Measurements from ENCODE around the gene GIPC1. TPM values are rescaled to one million over a fixed set of nuclear protein-coding genes. Genes with fewer than 3 reads are reported as not detected.

GIPC1 gene
- polyA plus RNA-seq, 3 donors, result 4.0 to 6.2 (median 4.8) TPM

GRCh38 chr19:14530005-14530348 is 34.0 kb upstream of the GIPC1 start:
- peaks cover 0 to 2% of the 10 kb centered on the region in 2 donors for H3K36me3 ChIP-seq (replicated peaks in 1 of 2; ENCODE audit: control insufficient read depth in 1 of 2, insufficient read depth in 2 of 2, low read length in 2 of 2)
- H3K9ac ChIP-seq (ENCODE audit: insufficient read depth, low read length, poor library complexity, severe bottlenecking), result peak overlapping the region; percentile 73
- WGBS (ENCODE audit: insufficient coverage), result 1% methylated on average over 17 of the region's 18 CpGs
- DNase-seq, result no peak
- Mint-ChIP-seq H3K36me3 (peaks cover 2 to 7% of the 10 kb centered on the region in 2 donors), H3K4me1 (peaks cover 28% of the 10 kb centered on the region), H3K4me3 (peak overlapping the region; percentile 87 to 94), H3K27ac (peak overlapping the region; percentile 95 to 99 (median 95)), H3K27me3 (ENCODE audit: low read depth in 3 of 3) (no peaks in the 10 kb centered on the region), H3K9me3 (peaks cover 0 to 4% (median 0%) of the 10 kb centered on the region in 7 donors)
- H3K4me2 ChIP-seq (replicated peaks; ENCODE audit: extremely low read depth, low read length, poor library complexity, severe bottlenecking), result peak overlapping the region; percentile 99
- H3K4me1 ChIP-seq (ENCODE audit: control insufficient read depth in 1 of 2, insufficient read depth in 2 of 2, low read length in 2 of 2), result peaks cover 32 to 34% of the 10 kb centered on the region in 2 donors
- TF ChIP-seq, protein P1, sequence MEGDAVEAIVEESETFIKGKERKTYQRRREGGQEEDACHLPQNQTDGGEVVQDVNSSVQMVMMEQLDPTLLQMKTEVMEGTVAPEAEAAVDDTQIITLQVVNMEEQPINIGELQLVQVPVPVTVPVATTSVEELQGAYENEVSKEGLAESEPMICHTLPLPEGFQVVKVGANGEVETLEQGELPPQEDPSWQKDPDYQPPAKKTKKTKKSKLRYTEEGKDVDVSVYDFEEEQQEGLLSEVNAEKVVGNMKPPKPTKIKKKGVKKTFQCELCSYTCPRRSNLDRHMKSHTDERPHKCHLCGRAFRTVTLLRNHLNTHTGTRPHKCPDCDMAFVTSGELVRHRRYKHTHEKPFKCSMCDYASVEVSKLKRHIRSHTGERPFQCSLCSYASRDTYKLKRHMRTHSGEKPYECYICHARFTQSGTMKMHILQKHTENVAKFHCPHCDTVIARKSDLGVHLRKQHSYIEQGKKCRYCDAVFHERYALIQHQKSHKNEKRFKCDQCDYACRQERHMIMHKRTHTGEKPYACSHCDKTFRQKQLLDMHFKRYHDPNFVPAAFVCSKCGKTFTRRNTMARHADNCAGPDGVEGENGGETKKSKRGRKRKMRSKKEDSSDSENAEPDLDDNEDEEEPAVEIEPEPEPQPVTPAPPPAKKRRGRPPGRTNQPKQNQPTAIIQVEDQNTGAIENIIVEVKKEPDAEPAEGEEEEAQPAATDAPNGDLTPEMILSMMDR (IDR thresholded peaks at IDR 0.05), result no peak
- H3K4me3 ChIP-seq (replicated peaks in 1 of 3; ENCODE audit: low read depth in 2 of 3, low read length in 3 of 3), result peak overlapping the region; percentile 52 to 93 (median 88)
- H3K27ac ChIP-seq (ENCODE audit: low read depth in 1 of 2, low read length in 2 of 2), result peak overlapping the region; percentile 77 to 83
- H3K79me2 ChIP-seq (ENCODE audit: insufficient read depth, low read length), result peaks cover 50% of the 10 kb centered on the region
- peak overlapping the region; percentile 87 for H2AFZ ChIP-seq (ENCODE audit: insufficient read depth, low read depth, low read length, poor library complexity, severe bottlenecking)
- no peaks in the 10 kb centered on the region for H3K27me3 ChIP-seq (ENCODE audit: control insufficient read depth in 2 of 2, insufficient read depth in 2 of 2, low read length in 2 of 2)
- H4K20me1 ChIP-seq (ENCODE audit: insufficient read depth, low read length), result no peaks in the 10 kb centered on the region
- no peaks in the 10 kb centered on the region for H3K9me3 ChIP-seq (replicated peaks in 1 of 2; ENCODE audit: control insufficient read depth in 1 of 2, insufficient read depth in 1 of 2, low read length in 2 of 2)
- intact Hi-C loops (cut with micrococcal nuclease), result loop anchor here in 1 of 2 donors (5.0 kb wide), 1 partner anchor 33 kb away; the partner anchor contains the start of gene GIPC1

DNA sequence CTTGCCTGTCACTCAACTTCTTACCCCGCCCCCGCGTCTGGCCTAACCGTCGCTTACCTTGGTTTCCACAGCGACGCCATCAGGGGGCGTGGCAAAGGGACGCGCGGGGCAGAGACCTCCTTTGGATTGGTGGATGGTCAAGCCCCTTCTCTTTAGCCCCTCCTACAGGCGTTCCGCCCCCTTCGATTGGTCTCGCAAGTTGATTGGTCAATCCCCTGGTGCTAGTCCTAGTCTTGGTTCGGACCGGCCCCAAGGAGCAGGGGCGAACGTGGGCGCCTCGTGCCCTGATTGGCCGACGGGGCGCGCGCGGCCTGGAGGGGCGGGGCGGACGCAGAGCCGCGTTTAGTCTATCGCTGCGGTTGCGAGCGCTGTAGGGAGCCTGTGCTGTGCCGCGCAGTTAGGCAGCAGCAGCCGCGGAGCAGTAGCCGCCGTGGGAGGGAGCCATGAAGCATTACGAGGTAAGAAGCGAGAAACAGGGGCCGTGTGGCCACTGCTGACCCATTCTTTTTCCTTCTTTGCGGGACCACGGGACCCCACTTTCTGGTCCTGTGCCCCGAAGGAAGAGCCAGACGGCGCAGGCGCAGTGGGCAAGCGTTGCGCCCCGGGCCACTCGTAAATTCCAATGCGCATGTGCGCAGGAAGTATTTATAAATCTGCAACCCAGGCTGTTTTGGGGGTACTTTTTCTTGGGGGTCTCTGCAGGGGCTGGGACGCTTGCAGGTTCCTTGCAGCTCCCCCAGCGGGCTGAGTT is 33.5 kb upstream of the GIPC1 start, which contains the start of gene TECR:
Gene TECR (plus strand): TSS at position 341 of the 751 bp plus-strand sequence. CDS start 103 bp downstream, at position 444.
- Mint-ChIP-seq H3K27ac (peak within 1 kb of the TSS; percentile 95 to 99 (median 98)), H3K36me3 (peaks cover 2 to 7% of the 10 kb centered on the region in 2 donors), H3K27me3 (ENCODE audit: low read depth in 3 of 3) (no peaks in the 10 kb centered on the region), H3K9me3 (peaks cover 0 to 4% (median 0%) of the 10 kb centered on the region in 7 donors), H3K4me3 (peak within 1 kb of the TSS; percentile 87 to 96), H3K4me1 (peaks cover 28% of the 10 kb centered on the region)
- Histone ChIP-seq H3K27ac (ENCODE audit: low read depth in 1 of 2, low read length in 2 of 2) (peak within 1 kb of the TSS; percentile 78 to 83), H2AFZ (ENCODE audit: insufficient read depth, low read depth, low read length, poor library complexity, severe bottlenecking) (peak within 1 kb of the TSS; percentile 87), H3K9me3 (replicated peaks in 1 of 2; ENCODE audit: control insufficient read depth in 1 of 2, insufficient read depth in 1 of 2, low read length in 2 of 2) (no peaks in the 10 kb centered on the region), H3K79me2 (ENCODE audit: insufficient read depth, low read length) (peaks cover 44% of the 10 kb centered on the region), H3K4me3 (replicated peaks in 1 of 3; ENCODE audit: low read depth in 2 of 3, low read length in 3 of 3) (peak within 1 kb of the TSS; percentile 54 to 93 (median 88)), H4K20me1 (ENCODE audit: insufficient read depth, low read length) (no peaks in the 10 kb centered on the region), H3K4me2 (replicated peaks; ENCODE audit: extremely low read depth, low read length, poor library complexity, severe bottlenecking) (peak within 1 kb of the TSS; percentile 99), H3K36me3 (replicated peaks in 1 of 2; ENCODE audit: control insufficient read depth in 1 of 2, insufficient read depth in 2 of 2, low read length in 2 of 2) (peaks cover 0 to 2% of the 10 kb centered on the region in 2 donors), H3K4me1 (ENCODE audit: control insufficient read depth in 1 of 2, insufficient read depth in 2 of 2, low read length in 2 of 2) (peaks cover 32 to 34% of the 10 kb centered on the region in 2 donors), H3K9ac (ENCODE audit: insufficient read depth, low read length, poor library complexity, severe bottlenecking) (peak within 1 kb of the TSS; percentile 73), H3K27me3 (ENCODE audit: control insufficient read depth in 2 of 2, insufficient read depth in 2 of 2, low read length in 2 of 2) (no peaks in the 10 kb centered on the region)
- intact Hi-C loops (cut with micrococcal nuclease), result loop anchor here in 1 of 2 donors (5.0 kb wide), 1 partner anchor 32 kb away; the partner anchor contains the start of gene GIPC1
- TF ChIP-seq, protein P1 (IDR thresholded peaks at IDR 0.05), result no peak
- WGBS (ENCODE audit: insufficient coverage), result under 1% methylated on average over 47 of the region's 59 CpGs
- DNase-seq, result peak; percentile 100

All from CD14-positive monocyte (primary cell).